GM18499 (cell line): ENCODE measurements around the gene SPATA31A7.
"Not testable (repeated sequence)": the region's sequence is repeated elsewhere in the genome, so short reads cannot be mapped to it uniquely, and the experiment has no call there.

Experiments used
- ATAC-seq: cut with Tn5 transposase; IDR thresholded peaks from one replicate; pipeline ENCODE4 v1.9.1; 2021; ENCODE audit warnings: moderate number of reproducible peaks; ENCODE audit not compliant: insufficient read depth, unreplicated experiment

SPATA31A7 gene

GRCh38 chr9:61189736-61190135, at the start of gene SPATA31A7:
SPATA31A7 (plus strand) TSS chr9:61190036; CDS start chr9:61190065, 29 bp downstream.
- ATAC-seq: not testable (repeated sequence)

GRCh38 chr9:61226438-61226837, 36.6 kb downstream of the SPATA31A7 start:
- ATAC-seq: not testable (repeated sequence)
